CD4-positive, alpha-beta T cell (primary cell): Measurements from ENCODE around the gene SUGP1. TPM values are rescaled to one million over a fixed set of nuclear protein-coding genes. Genes with fewer than 3 reads are reported as not detected.
"Not testable (repeated sequence)": the region's sequence is repeated elsewhere in the genome, so short reads cannot be mapped to it uniquely, and the experiment has no call there.

Experiments
- ATAC-seq: fragments of 200-7000 bp; cut with Tn5 transposase; one replicate; pipeline ENCODE4 v1.10.0; 2022; ENCODE audit warnings: mild to moderate bottlenecking; ENCODE audit not compliant: poor library complexity
- CTCF ChIA-PET: fragments of 350-600 bp; sonication (Branson Sonifier 250); formaldehyde crosslinking; loops from one replicate; lab custom pipeline; 2021; ENCODE audit warnings: antibody characterized with exemption, inconsistent platforms; lab: Charles Lee
- POLR2A ChIA-PET: fragments of 350-600 bp; sonication (Branson Sonifier 250); formaldehyde crosslinking; loops from one replicate; lab custom pipeline; 2021; ENCODE audit warnings: antibody characterized with exemption, inconsistent platforms; lab: Charles Lee
- DNase-seq, 14 experiments: peaks; one replicate each; pipeline ENCODE4 v3.0.0-alpha.2; 2013 to 2020; ENCODE audit warnings: mixed read lengths in 2 of 14
- H3K27ac ChIP-seq, 2 donors: one replicate each; pipeline versions ENCODE4 v1.5.1 to v1.7.0; 2013; ENCODE audit warnings: low read length in 2 of 2, low read depth in 1 of 2, mild to moderate bottlenecking in 1 of 2
- H3K27me3 ChIP-seq, 2 experiments: 1 replicate in 1 of 2; 2 replicates in 1 of 2; pipeline versions ENCODE4 v1.6.1 to v1.7.0; 2013; ENCODE audit warnings: low read length in 2 of 2, control low read depth in 1 of 2, mild to moderate bottlenecking in 1 of 2, moderate library complexity in 1 of 2; ENCODE audit not compliant: insufficient read depth in 2 of 2, control insufficient read depth in 1 of 2
- H3K36me3 ChIP-seq: one replicate; pipeline ENCODE4 v1.6.1; 2013; ENCODE audit warnings: low read length, control low read depth; ENCODE audit not compliant: insufficient read depth
- H3K4me1 ChIP-seq: one replicate; pipeline ENCODE4 v1.6.1; 2013; ENCODE audit warnings: low read length, control low read depth; ENCODE audit not compliant: insufficient read depth
- H3K4me3 ChIP-seq: one replicate; pipeline ENCODE4 v1.5.1; 2013; ENCODE audit warnings: mild to moderate bottlenecking, low read length, moderate library complexity
- H3K9me3 ChIP-seq, 2 experiments: 1 replicate in 1 of 2; 2 replicates in 1 of 2; pipeline versions ENCODE4 v1.6.1 to v1.7.0; 2013; ENCODE audit warnings: low read length in 2 of 2, mild to moderate bottlenecking in 2 of 2, control low read depth in 1 of 2, moderate library complexity in 1 of 2; ENCODE audit not compliant: control insufficient read depth in 1 of 2, insufficient read depth in 1 of 2
- H3K27ac Mint-ChIP-seq: one replicate; pipeline ENCODE4 v1.8.0; 2020; ENCODE audit warnings: mixed read lengths
- H3K27me3 Mint-ChIP-seq: one replicate; pipeline ENCODE4 v1.8.0; 2021; ENCODE audit warnings: mixed read lengths
- H3K36me3 Mint-ChIP-seq: one replicate; pipeline ENCODE4 v1.8.0; 2021; ENCODE audit warnings: low read depth, mixed read lengths
- H3K4me1 Mint-ChIP-seq: one replicate; pipeline ENCODE4 v1.8.0; 2021; ENCODE audit warnings: low read depth, mixed read lengths
- H3K4me3 Mint-ChIP-seq: one replicate; pipeline ENCODE4 v1.8.0; 2020; ENCODE audit warnings: mild to moderate bottlenecking, mixed read lengths
- H3K9me3 Mint-ChIP-seq: one replicate; pipeline ENCODE4 v1.8.0; 2020; ENCODE audit warnings: mixed read lengths
- CTCF ChIP-seq: fragments of 200-600 bp; IDR thresholded peaks from one replicate; pipeline ENCODE4 v1.8.0; 2022; ENCODE audit warnings: antibody characterized with exemption, mild to moderate bottlenecking
- intact Hi-C, 2 experiments: fragments of 100-400 bp; cut with DNase I in 1 of 2; cut with micrococcal nuclease in 1 of 2; formaldehyde crosslinking; loops; one replicate each; pipeline versions ENCODE4 v1.15.1 to v1.9.0; 2023 to 2025; cut with DNase I, micrococcal nuclease
- total RNA-seq, 174 experiments: library from RNA in 2 of 174; stranded (reverse) in 2 of 174; gene quantifications; one replicate each; pipeline ENCODE4 v1.2.3 and lab custom pipeline; 2021 to 2026

Gene SUGP1
- total RNA-seq, 2 experiments from 2014 or later = 49.7 to 56.0 TPM

- CTCF ChIA-PET = no interaction called here
- DNase-seq (no peak), ATAC-seq (no peak)
- intact Hi-C loops = no loop called here
- peaks cover 10% of the 10 kb centered on the region for H3K4me1 ChIP-seq
- no peak overlapping the region for H3K4me3 Mint-ChIP-seq
- no peak overlapping the region for H3K27ac ChIP-seq
- no peaks in the 10 kb centered on the region for H3K36me3 Mint-ChIP-seq
- H3K36me3 ChIP-seq = no peaks in the 10 kb centered on the region
- POLR2A ChIA-PET = no interaction called here
- no peaks in the 10 kb centered on the region for H3K9me3 Mint-ChIP-seq
- H3K9me3 ChIP-seq = peaks cover 0 to 16% of the 10 kb centered on the region in 2 experiments
- H3K27ac Mint-ChIP-seq = no peak overlapping the region
- no peaks in the 10 kb centered on the region for H3K4me1 Mint-ChIP-seq
- H3K27me3 ChIP-seq = peaks cover 18 to 40% of the 10 kb centered on the region in 2 experiments
- peaks cover 67% of the 10 kb centered on the region for H3K27me3 Mint-ChIP-seq
- TF ChIP-seq CTCF = no peak
- H3K4me3 ChIP-seq = no peak overlapping the region
Measured at GRCh38 chr19:19257137-19257536, 63.2 kb downstream of the SUGP1 start.

DNA sequence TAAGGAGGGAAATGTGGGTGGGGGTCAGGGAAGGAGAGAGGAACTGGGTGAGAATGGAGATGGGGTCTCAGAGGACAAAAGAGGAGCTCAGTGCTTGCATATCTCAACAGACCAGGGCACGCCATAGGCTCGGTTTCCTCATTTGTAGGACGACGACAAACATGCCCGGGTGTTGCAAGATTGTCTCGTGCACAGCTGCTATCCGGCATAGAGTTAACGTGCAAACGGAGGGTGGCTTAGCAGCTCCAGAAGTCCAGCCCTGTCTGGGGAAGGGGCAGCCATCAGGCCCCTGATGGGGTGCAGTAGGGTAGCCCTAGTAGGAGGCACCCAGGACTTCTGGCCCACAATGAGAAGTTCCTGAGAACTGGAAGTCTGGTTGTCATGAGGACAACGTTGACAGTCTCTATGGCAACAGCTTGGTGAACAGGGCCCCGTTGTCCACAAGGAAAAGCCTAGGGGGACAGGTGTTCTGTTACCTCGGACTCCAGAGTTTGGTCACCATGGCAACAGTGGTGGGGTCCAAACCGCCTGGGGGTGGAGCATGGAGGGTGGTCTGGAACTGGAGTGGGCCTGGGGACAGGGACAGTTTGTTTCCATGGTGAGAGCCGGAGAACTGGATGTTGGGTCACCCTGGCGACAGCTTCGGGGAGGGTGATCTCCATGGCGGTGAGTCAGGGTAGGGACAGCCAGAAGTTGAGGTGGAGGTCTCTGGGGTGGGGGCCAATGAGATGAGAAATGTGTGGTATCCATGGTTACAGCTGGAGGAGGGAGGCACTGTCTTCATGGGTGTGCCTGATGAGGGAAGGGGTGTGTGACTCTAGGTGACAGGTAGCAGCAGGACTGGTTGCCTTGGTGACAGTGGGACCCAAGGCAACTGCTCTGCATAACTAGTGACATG is 64.0 kb downstream of the SUGP1 start:
- no peak overlapping the region for H3K27ac Mint-ChIP-seq
- H3K4me1 ChIP-seq = peaks cover 7% of the 10 kb centered on the region
- ATAC-seq (no peak), DNase-seq (no peak)
- H3K9me3 Mint-ChIP-seq = no peaks in the 10 kb centered on the region
- no peak for TF ChIP-seq CTCF
- H3K4me1 Mint-ChIP-seq = no peaks in the 10 kb centered on the region
- peaks cover 21 to 34% of the 10 kb centered on the region in 2 experiments for H3K27me3 ChIP-seq
- peaks cover 71% of the 10 kb centered on the region for H3K27me3 Mint-ChIP-seq
- H3K9me3 ChIP-seq = peaks cover 0 to 16% of the 10 kb centered on the region in 2 experiments
- H3K4me3 ChIP-seq = no peak overlapping the region
- ChIA-PET POLR2A (no interaction called here), CTCF (no interaction called here)
- H3K4me3 Mint-ChIP-seq = no peak overlapping the region
- no peaks in the 10 kb centered on the region for H3K36me3 Mint-ChIP-seq
- H3K27ac ChIP-seq = no peak overlapping the region
- intact Hi-C loops = no loop called here
- no peaks in the 10 kb centered on the region for H3K36me3 ChIP-seq

GRCh38 chr19:19253409-19253808 is 66.9 kb downstream of the SUGP1 start:
- H3K27ac Mint-ChIP-seq, H3K4me3 Mint-ChIP-seq, DNase-seq, CTCF ChIA-PET, H3K36me3 Mint-ChIP-seq, H3K36me3 ChIP-seq, intact Hi-C loops, POLR2A ChIA-PET, H3K4me3 ChIP-seq, H3K27ac ChIP-seq, H3K9me3 ChIP-seq, H3K9me3 Mint-ChIP-seq, H3K4me1 Mint-ChIP-seq, H3K4me1 ChIP-seq, ATAC-seq: not testable (repeated sequence)
- peaks cover 7 to 27% of the 10 kb centered on the region in 2 experiments for H3K27me3 ChIP-seq
- peaks cover 69% of the 10 kb centered on the region for H3K27me3 Mint-ChIP-seq
